GM19099 (cell line): ENCODE measurements around the gene CMSS1.

Experiments
- POLR2A ChIP-seq: IDR thresholded peaks from 3 replicates; pipeline ENCODE4 v1.6.1; 2011; ENCODE audit warnings: low read depth; ENCODE audit not compliant: insufficient read length; ENCODE audit errors: extremely low read depth

Gene CMSS1

GRCh38 chr3:99799422-99799821 is 18.2 kb upstream of the CMSS1 start:
- no peak for TF ChIP-seq POLR2A

GRCh38 chr3:99803297-99803696 is 14.4 kb upstream of the CMSS1 start:
- no peak for TF ChIP-seq POLR2A

- TF ChIP-seq POLR2A, result no peak
Observed at GRCh38 chr3:99805160-99805559, 12.5 kb upstream of the CMSS1 start.

- no peak for TF ChIP-seq POLR2A
Observed at GRCh38 chr3:99808163-99808794, 9.4 kb upstream of the CMSS1 start.

- no peak for TF ChIP-seq POLR2A
Observed at GRCh38 chr3:99809565-99809964, 8.1 kb upstream of the CMSS1 start.

- TF ChIP-seq POLR2A, result no peak
Observed at GRCh38 chr3:99810403-99810802, 7.3 kb upstream of the CMSS1 start.

GRCh38 chr3:99817047-99817436 is 620 bp upstream of the CMSS1 start:
- no peak for TF ChIP-seq POLR2A

GRCh38 chr3:99818818-99819217 is 1.2 kb downstream of the CMSS1 start:
- TF ChIP-seq POLR2A, result no peak

- no peak for TF ChIP-seq POLR2A
Observed at GRCh38 chr3:99823723-99824711, 6.4 kb downstream of the CMSS1 start.

- TF ChIP-seq POLR2A, result no peak
Observed at GRCh38 chr3:99825004-99825640, 7.5 kb downstream of the CMSS1 start.

- TF ChIP-seq POLR2A, result no peak
Observed at GRCh38 chr3:99829844-99830243, 12.2 kb downstream of the CMSS1 start.

GRCh38 chr3:99833617-99834205 is 16.0 kb downstream of the CMSS1 start:
- TF ChIP-seq POLR2A, result no peak

- TF ChIP-seq POLR2A, result no peak
Observed at GRCh38 chr3:99834211-99834957, 16.7 kb downstream of the CMSS1 start.

GRCh38 chr3:99836681-99837080 is 19.0 kb downstream of the CMSS1 start:
- no peak for TF ChIP-seq POLR2A

- no peak for TF ChIP-seq POLR2A
Observed at GRCh38 chr3:99837715-99838114, 20.1 kb downstream of the CMSS1 start.

- no peak for TF ChIP-seq POLR2A
Observed at GRCh38 chr3:99838755-99839154, 21.1 kb downstream of the CMSS1 start.
